Liver (tissue), 9 donors: ENCODE measurements around the gene C10orf53. TPM values are rescaled to one million over a fixed set of nuclear protein-coding genes. Genes with fewer than 3 reads are reported as not detected.

Experiments
- DNase-seq: peaks from one replicate; pipeline ENCODE4 v3.0.0-alpha.2; 2017; ENCODE audit warnings: low spot score
- H3K27ac ChIP-seq, 2 donors: one replicate each; pipeline ENCODE4 v1.7.0; 2013; ENCODE audit warnings: inconsistent platforms in 2 of 2, low read length in 2 of 2, control low read depth in 1 of 2, low read depth in 1 of 2, mild to moderate bottlenecking in 1 of 2
- H3K27me3 ChIP-seq, 4 donors: one replicate each; pipeline versions ENCODE4 v1.6.1 to v1.7.0; 2013; ENCODE audit warnings: low read length in 3 of 4, inconsistent platforms in 1 of 4, mild to moderate bottlenecking in 1 of 4, moderate library complexity in 1 of 4; ENCODE audit not compliant: control insufficient read depth in 4 of 4, insufficient read depth in 4 of 4
- H3K36me3 ChIP-seq, 4 donors: one replicate each; pipeline versions ENCODE4 v1.6.1 to v1.7.0; 2013; ENCODE audit warnings: low read length in 3 of 4, mild to moderate bottlenecking in 3 of 4, low read depth in 1 of 4, moderate library complexity in 1 of 4; ENCODE audit not compliant: control insufficient read depth in 4 of 4, insufficient read depth in 3 of 4
- H3K4me1 ChIP-seq, 4 donors: one replicate each; pipeline versions ENCODE4 v1.6.1 to v1.7.0; 2013; ENCODE audit warnings: low read length in 3 of 4, mild to moderate bottlenecking in 3 of 4, moderate library complexity in 1 of 4; ENCODE audit not compliant: control insufficient read depth in 4 of 4, insufficient read depth in 4 of 4
- H3K4me3 ChIP-seq, 3 donors: one replicate each; pipeline versions ENCODE4 v1.6.1 to v1.7.0; 2013; ENCODE audit warnings: low read length in 3 of 3, control low read depth in 1 of 3, low read depth in 1 of 3, mild to moderate bottlenecking in 1 of 3
- H3K9ac ChIP-seq, 2 donors: one replicate each; pipeline ENCODE4 v1.7.0; 2013; ENCODE audit warnings: low read length in 2 of 2, mild to moderate bottlenecking in 2 of 2, moderate library complexity in 2 of 2, control low read depth in 1 of 2, low read depth in 1 of 2
- H3K9me3 ChIP-seq, 4 donors: one replicate each; pipeline versions ENCODE4 v1.6.1 to v1.7.0; 2013; ENCODE audit warnings: low read length in 3 of 4; ENCODE audit not compliant: control insufficient read depth in 4 of 4
- ATF3 ChIP-seq: IDR thresholded peaks from 2 replicates; pipeline ENCODE4 v1.6.1; 2016; ENCODE audit warnings: antibody characterized with exemption
- CTCF ChIP-seq: fragments of 150-350 bp; IDR thresholded peaks from 2 replicates; pipeline ENCODE4 v1.5.1; 2017; ENCODE audit warnings: improper control_type of control experiment, low read depth, low read length; ENCODE audit not compliant: missing input control
- EGR1 ChIP-seq, 2 donors: IDR thresholded peaks; 2 replicates each; pipeline ENCODE4 v1.6.1; 2016 to 2018; ENCODE audit warnings: antibody characterized with exemption in 2 of 2, low read depth in 2 of 2
- FOXA1 ChIP-seq: IDR thresholded peaks from 2 replicates; pipeline ENCODE4 v1.6.1; 2016; ENCODE audit warnings: antibody characterized with exemption
- FOXA2 ChIP-seq: IDR thresholded peaks from 2 replicates; pipeline ENCODE4 v1.6.1; 2016; ENCODE audit warnings: antibody characterized with exemption
- GABPA ChIP-seq, 2 donors: IDR thresholded peaks in 1 of 2; conservative IDR thresholded peaks in 1 of 2; 2 replicates each; pipeline ENCODE4 v1.6.1; 2016; ENCODE audit warnings: antibody characterized with exemption in 2 of 2, mild to moderate bottlenecking in 1 of 2, moderate library complexity in 1 of 2
- HNF4A ChIP-seq, 2 donors: conservative IDR thresholded peaks; 2 replicates each; pipeline ENCODE4 v1.6.1; 2016; ENCODE audit warnings: antibody characterized with exemption in 2 of 2, mild to moderate bottlenecking in 2 of 2
- HNF4G ChIP-seq: IDR thresholded peaks from 2 replicates; pipeline ENCODE4 v1.6.1; 2016; ENCODE audit warnings: antibody characterized with exemption
- JUND ChIP-seq, 2 donors: IDR thresholded peaks; 2 replicates each; pipeline ENCODE4 v1.6.1; 2016; ENCODE audit warnings: antibody characterized with exemption in 2 of 2
- MAX ChIP-seq: IDR thresholded peaks from 2 replicates; pipeline ENCODE4 v1.6.1; 2016; ENCODE audit warnings: antibody characterized with exemption
- NR2F2 ChIP-seq: IDR thresholded peaks from 2 replicates; pipeline ENCODE4 v1.6.1; 2016; ENCODE audit warnings: antibody characterized with exemption
- RAD21 ChIP-seq, 2 donors: IDR thresholded peaks; 2 replicates each; pipeline ENCODE4 v1.6.1; 2016; ENCODE audit warnings: antibody characterized with exemption in 2 of 2, mild to moderate bottlenecking in 2 of 2
- REST ChIP-seq: IDR thresholded peaks from 2 replicates; pipeline ENCODE4 v1.6.1; 2016; ENCODE audit warnings: antibody characterized with exemption, mild to moderate bottlenecking
- RXRA ChIP-seq, 2 donors: IDR thresholded peaks; 2 replicates each; pipeline ENCODE4 v1.6.1; 2017 to 2018; ENCODE audit warnings: antibody characterized with exemption in 2 of 2, mild to moderate bottlenecking in 1 of 2
- SP1 ChIP-seq: IDR thresholded peaks from 2 replicates; pipeline ENCODE4 v1.6.1; 2018; ENCODE audit warnings: antibody characterized with exemption, mild to moderate bottlenecking
- TAF1 ChIP-seq: conservative IDR thresholded peaks from 2 replicates; pipeline ENCODE4 v1.6.1; 2016; ENCODE audit warnings: antibody characterized with exemption, mild to moderate bottlenecking
- YY1 ChIP-seq: IDR thresholded peaks from 2 replicates; pipeline ENCODE4 v1.6.1; 2016; ENCODE audit warnings: antibody characterized with exemption, mild to moderate bottlenecking
- ZBTB33 ChIP-seq: IDR thresholded peaks from 2 replicates; pipeline ENCODE4 v1.6.1; 2016; ENCODE audit warnings: antibody characterized with exemption
- WGBS: extraction: QIAGEN DNeasy Blood & Tissue Kit; methylation state at CpG from one replicate; pipeline ENCODE4 v1.1.7; 2013; 5-methylcytosine and 5-hydroxymethylcytosine counted together
- polyA plus RNA-seq, 2 donors: library from polyadenylated mRNA; stranded (reverse) in 1 of 2; unstranded in 1 of 2; fragments of 200-250 nt in 1 of 2; fragments of >200 nt in 1 of 2; fragmentation: Nextera tagmentation in 1 of 2; extraction: Ambion mirVana in 1 of 2; gene quantifications; one replicate each; pipeline versions ENCODE4 v1.2.1 to v1.2.3, GENCODE V29; 2013 to 2015
- total RNA-seq, 2 donors: library from RNA; depleted of rRNA; stranded (reverse); fragments of >200 nt; gene quantifications; one replicate each; pipeline ENCODE4 v1.2.3, GENCODE V29; 2014
- donor health status: healthy.
- donor health status: healthy.
- donor health status: healthy.
- donor health status: healthy.
- donor health status: healthy.

The C10orf53 gene
- total and polyA plus RNA-seq, 4 donors = not detected

- no peak for DNase-seq
- Histone ChIP-seq H3K9ac (no peak overlapping the region), H3K9me3 (no peaks in the 10 kb centered on the region), H3K36me3 (peaks cover 6 to 56% (median 31%) of the 10 kb centered on the region in 4 donors), H3K4me1 (no peaks in the 10 kb centered on the region), H3K27ac (no peak overlapping the region), H3K27me3 (no peaks in the 10 kb centered on the region), H3K4me3 (no peak overlapping the region)
- 81% methylated on average over 11 of the region's 11 CpGs for WGBS
- no peak for TF ChIP-seq MAX
- TF ChIP-seq HNF4G = no peak
- TF ChIP-seq FOXA2 = no peak
- no peak for TF ChIP-seq SP1
- TF ChIP-seq JUND (IDR thresholded peaks at IDR 0.05) = no peak
- no peak for TF ChIP-seq CTCF
- no peak for TF ChIP-seq NR2F2
- TF ChIP-seq YY1 = no peak
- no peak for TF ChIP-seq ATF3
- no peak for TF ChIP-seq EGR1 (IDR thresholded peaks at IDR 0.05; ENCODE audit: low read depth in 2 of 2)
- TF ChIP-seq TAF1 = no peak
- no peak for TF ChIP-seq HNF4A (conservative IDR thresholded peaks at IDR 0.05)
- TF ChIP-seq RAD21 (IDR thresholded peaks at IDR 0.05) = no peak
- no peak for TF ChIP-seq ZBTB33
- no peak for TF ChIP-seq FOXA1
- TF ChIP-seq REST = no peak
- no peak for TF ChIP-seq RXRA (IDR thresholded peaks at IDR 0.05)
- TF ChIP-seq GABPA (IDR thresholded peaks at IDR 0.05 in 1 of 2, conservative IDR thresholded peaks at IDR 0.05 in 1 of 2) = no peak
Measured at GRCh38 chr10:49735161-49735560, 55.7 kb downstream of the C10orf53 start.
